Ishikawa (cell line): ENCODE results near the gene MROH8.

Experiments
- CEBPB ChIP-seq: IDR thresholded peaks from 2 replicates; pipeline ENCODE4 v1.6.1; 2012
- CREB1 ChIP-seq: IDR thresholded peaks from 2 replicates; pipeline ENCODE4 v1.6.1; 2012; ENCODE audit warnings: low read depth
- EGR1 ChIP-seq: IDR thresholded peaks from 2 replicates; pipeline ENCODE4 v1.6.1; 2012
- EP300 ChIP-seq: IDR thresholded peaks from 2 replicates; pipeline ENCODE4 v1.6.1; 2012; ENCODE audit warnings: borderline replicate concordance
- FOXM1 ChIP-seq: IDR thresholded peaks from 2 replicates; pipeline ENCODE4 v1.6.1; 2012; ENCODE audit warnings: low read depth, borderline replicate concordance
- MAX ChIP-seq: IDR thresholded peaks from 2 replicates; pipeline ENCODE4 v1.6.1; 2012
- NFIC ChIP-seq: IDR thresholded peaks from 2 replicates; pipeline ENCODE4 v1.6.1; 2012
- RAD21 ChIP-seq: IDR thresholded peaks from 2 replicates; pipeline ENCODE4 v1.6.1; 2012; ENCODE audit warnings: low read depth
- TAF1 ChIP-seq: IDR thresholded peaks from 2 replicates; pipeline ENCODE4 v1.6.1; 2012; ENCODE audit warnings: low read depth, mild to moderate bottlenecking
- TCF12 ChIP-seq: IDR thresholded peaks from 2 replicates; pipeline ENCODE4 v1.6.1; 2012; ENCODE audit warnings: low read depth
- TEAD4 ChIP-seq: IDR thresholded peaks from 2 replicates; pipeline ENCODE4 v1.6.1; 2012
- YY1 ChIP-seq: IDR thresholded peaks from 2 replicates; pipeline ENCODE4 v1.6.1; 2012; ENCODE audit warnings: low read depth
- ZBTB7A ChIP-seq: IDR thresholded peaks from 2 replicates; pipeline ENCODE4 v1.6.1; 2012; ENCODE audit warnings: low read depth
- TF ChIP-seq, protein P1 (sequence below): IDR thresholded peaks from 2 replicates; pipeline ENCODE4 v1.6.1; 2012; ENCODE audit warnings: low read depth, mild to moderate bottlenecking
- TF ChIP-seq, protein P2 (sequence below): IDR thresholded peaks from 2 replicates; pipeline ENCODE4 v1.6.1; 2012

Gene MROH8

DNA sequence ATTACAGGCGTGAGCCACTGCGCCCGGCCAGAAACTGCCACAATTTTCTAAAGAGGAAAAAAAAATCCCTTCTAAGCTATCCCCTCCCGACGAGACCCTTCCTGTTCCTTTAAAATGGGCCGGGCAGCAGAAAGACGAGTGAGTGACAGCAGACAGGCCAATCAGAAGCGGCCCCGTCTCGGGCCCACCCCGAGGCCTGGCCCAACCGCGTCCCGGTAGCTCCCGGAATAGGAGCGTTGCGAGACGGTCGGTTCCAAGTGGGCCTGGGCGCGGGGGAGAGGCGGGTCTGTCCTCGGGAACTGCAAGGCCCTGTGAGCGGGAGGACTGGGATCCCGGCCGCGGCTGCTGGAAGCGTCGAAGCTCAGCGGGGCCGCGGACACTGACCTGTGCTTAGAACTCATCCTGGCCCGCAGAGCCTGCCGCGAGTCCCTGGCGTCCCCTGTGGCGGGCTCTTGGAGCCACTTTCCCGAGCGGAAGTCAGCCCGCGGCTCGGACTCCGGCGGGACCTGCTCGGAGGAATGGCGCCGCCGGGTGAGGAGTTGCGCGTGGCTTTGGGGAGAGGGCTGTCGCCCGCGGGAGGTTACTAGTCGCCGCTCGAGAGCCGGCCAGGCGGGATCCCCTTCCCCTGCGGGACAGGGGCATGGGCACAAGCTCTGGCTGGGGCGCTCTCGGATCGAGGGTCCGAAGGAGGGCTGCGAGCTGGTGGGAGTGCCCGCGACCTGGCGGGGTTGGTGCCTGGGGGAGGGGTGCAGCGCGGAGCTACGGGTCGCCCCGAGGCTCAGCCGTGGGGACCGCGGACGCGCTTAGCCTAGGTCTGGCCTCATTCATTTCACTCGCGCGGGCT, at the start of gene MROH8, which contains the start of gene RPN2:
MROH8 (minus strand) TSS at position 710 of the 844 bp plus-strand sequence.
RPN2 (plus strand) TSS at position 492 of the 844 bp plus-strand sequence; CDS start at position 519, 27 bp downstream.
- TF ChIP-seq EGR1 (0 out of 2 replicates have a peak, but pooled peaks have one; percentile 21), ZBTB7A (peak; percentile 74; the same call in 1 of the 2 replicates), EP300 (peak; percentile 69; the same call in 1 of the 2 replicates), TAF1 (peak; percentile 92), RAD21 (no peak), TEAD4 (no peak), CREB1 (peak; percentile 69), MAX (peak; percentile 68), YY1 (peak; percentile 84)
- TF ChIP-seq, protein P1, sequence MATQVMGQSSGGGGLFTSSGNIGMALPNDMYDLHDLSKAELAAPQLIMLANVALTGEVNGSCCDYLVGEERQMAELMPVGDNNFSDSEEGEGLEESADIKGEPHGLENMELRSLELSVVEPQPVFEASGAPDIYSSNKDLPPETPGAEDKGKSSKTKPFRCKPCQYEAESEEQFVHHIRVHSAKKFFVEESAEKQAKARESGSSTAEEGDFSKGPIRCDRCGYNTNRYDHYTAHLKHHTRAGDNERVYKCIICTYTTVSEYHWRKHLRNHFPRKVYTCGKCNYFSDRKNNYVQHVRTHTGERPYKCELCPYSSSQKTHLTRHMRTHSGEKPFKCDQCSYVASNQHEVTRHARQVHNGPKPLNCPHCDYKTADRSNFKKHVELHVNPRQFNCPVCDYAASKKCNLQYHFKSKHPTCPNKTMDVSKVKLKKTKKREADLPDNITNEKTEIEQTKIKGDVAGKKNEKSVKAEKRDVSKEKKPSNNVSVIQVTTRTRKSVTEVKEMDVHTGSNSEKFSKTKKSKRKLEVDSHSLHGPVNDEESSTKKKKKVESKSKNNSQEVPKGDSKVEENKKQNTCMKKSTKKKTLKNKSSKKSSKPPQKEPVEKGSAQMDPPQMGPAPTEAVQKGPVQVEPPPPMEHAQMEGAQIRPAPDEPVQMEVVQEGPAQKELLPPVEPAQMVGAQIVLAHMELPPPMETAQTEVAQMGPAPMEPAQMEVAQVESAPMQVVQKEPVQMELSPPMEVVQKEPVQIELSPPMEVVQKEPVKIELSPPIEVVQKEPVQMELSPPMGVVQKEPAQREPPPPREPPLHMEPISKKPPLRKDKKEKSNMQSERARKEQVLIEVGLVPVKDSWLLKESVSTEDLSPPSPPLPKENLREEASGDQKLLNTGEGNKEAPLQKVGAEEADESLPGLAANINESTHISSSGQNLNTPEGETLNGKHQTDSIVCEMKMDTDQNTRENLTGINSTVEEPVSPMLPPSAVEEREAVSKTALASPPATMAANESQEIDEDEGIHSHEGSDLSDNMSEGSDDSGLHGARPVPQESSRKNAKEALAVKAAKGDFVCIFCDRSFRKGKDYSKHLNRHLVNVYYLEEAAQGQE = no peak

GRCh38 chr20:37228656-37229055, 49.3 kb upstream of the MROH8 start:
- no peak for TF ChIP-seq TCF12
- no peak for TF ChIP-seq MAX
- no peak for TF ChIP-seq NFIC
- no peak for TF ChIP-seq EGR1
- no peak for TF ChIP-seq TAF1

DNA sequence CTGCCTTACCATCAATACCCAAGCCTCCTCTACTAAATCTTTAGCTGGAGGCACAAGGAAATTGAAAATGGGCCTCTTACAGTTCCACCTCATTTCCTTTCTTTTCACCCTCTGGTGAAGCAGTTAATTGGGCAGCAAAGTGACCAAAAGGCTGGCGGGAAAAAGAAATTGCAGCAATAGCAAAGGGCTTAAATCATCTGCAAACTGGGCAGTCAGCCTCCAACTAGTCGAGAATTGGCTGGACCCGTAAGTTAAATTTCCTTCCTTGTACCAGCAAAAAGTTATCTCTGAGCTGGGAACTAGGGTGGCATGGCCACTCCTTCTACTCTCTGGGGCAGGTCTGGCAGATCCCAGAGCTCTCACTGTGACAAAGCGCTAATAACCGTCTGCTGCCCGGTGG, 48.7 kb upstream of the MROH8 start:
- TF ChIP-seq NFIC (no peak), FOXM1 (no peak), CREB1 (no peak), EGR1 (no peak)
- TF ChIP-seq, protein P2, sequence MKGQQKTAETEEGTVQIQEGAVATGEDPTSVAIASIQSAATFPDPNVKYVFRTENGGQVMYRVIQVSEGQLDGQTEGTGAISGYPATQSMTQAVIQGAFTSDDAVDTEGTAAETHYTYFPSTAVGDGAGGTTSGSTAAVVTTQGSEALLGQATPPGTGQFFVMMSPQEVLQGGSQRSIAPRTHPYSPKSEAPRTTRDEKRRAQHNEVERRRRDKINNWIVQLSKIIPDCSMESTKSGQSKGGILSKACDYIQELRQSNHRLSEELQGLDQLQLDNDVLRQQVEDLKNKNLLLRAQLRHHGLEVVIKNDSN = no peak

DNA sequence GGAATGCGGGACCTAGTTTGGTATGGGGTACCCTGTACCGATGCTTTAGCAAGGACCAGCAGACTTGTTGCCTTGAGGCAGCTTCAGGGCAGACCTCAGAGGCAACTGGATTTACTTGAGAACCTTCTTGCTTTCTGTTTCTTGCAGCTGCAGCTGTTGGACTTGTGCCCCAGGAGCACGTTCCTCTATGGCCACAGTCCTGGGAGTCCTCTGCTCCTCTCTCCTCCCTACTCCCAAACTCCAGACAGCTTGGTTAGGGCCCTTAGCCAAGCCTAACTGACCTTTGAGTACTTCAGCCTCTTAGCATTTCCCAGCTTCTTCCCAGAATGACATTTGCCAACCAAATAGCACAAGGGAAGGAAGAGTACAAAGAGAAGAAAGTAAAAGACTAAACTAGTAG, 47.5 kb upstream of the MROH8 start:
- no peak for TF ChIP-seq RAD21
- TF ChIP-seq NFIC = no peak
- TF ChIP-seq FOXM1 = no peak
- TF ChIP-seq TCF12 = no peak
- no peak for TF ChIP-seq CEBPB
- TF ChIP-seq, protein P2 = no peak
- TF ChIP-seq, protein P1 = no peak
- TF ChIP-seq ZBTB7A = no peak
- no peak for TF ChIP-seq TAF1
- no peak for TF ChIP-seq TEAD4
- TF ChIP-seq EP300 = no peak
- TF ChIP-seq MAX = no peak
- no peak for TF ChIP-seq CREB1
- no peak for TF ChIP-seq YY1
- no peak for TF ChIP-seq EGR1

GRCh38 chr20:37225146-37225545, 45.8 kb upstream of the MROH8 start:
- TF ChIP-seq CREB1 (no peak), FOXM1 (no peak), EGR1 (no peak), YY1 (no peak), TEAD4 (no peak), ZBTB7A (no peak), TCF12 (no peak), NFIC (no peak), TAF1 (no peak), RAD21 (no peak)
